Activated CD8-positive, alpha-beta memory T cell treated with anti-CD3 and anti-CD28 coated beads for 1 hour (primary cell): Measurements from ENCODE around the gene PFKFB2.

Experiments
- DNase-seq, 2 donors: peaks; one replicate each; pipeline ENCODE4 v3.0.0-alpha.2; 2020; ENCODE audit warnings: low read depth in 1 of 2; ENCODE audit errors: extremely low read depth in 1 of 2

Gene PFKFB2

GRCh38 chr1:207063014-207063413, 9.9 kb downstream of the PFKFB2 start:
- no peak for DNase-seq

- DNase-seq, result no peak
These were observed 11.5 kb downstream of the PFKFB2 start for GRCh38 chr1:207064561-207064960.

GRCh38 chr1:207067185-207067584, 14.1 kb downstream of the PFKFB2 start:
- DNase-seq, result no peak

GRCh38 chr1:207067665-207068064, 14.6 kb downstream of the PFKFB2 start:
- DNase-seq, result no peak

GRCh38 chr1:207069061-207069460, 16.0 kb downstream of the PFKFB2 start:
- DNase-seq, result no peak

- DNase-seq, result no peak
These were observed 16.9 kb downstream of the PFKFB2 start for GRCh38 chr1:207069858-207070506.

- no peak for DNase-seq
These were observed 17.7 kb downstream of the PFKFB2 start for GRCh38 chr1:207070811-207071210.

GRCh38 chr1:207071426-207071825, 18.4 kb downstream of the PFKFB2 start:
- no peak for DNase-seq

GRCh38 chr1:207072233-207072632, 19.2 kb downstream of the PFKFB2 start:
- DNase-seq, result no peak

- DNase-seq, result no peak
These were observed 21.1 kb downstream of the PFKFB2 start for GRCh38 chr1:207073906-207074820.

- DNase-seq, result no peak
These were observed 23.3 kb downstream of the PFKFB2 start for GRCh38 chr1:207076181-207076955.

- no peak for DNase-seq
These were observed 23.9 kb downstream of the PFKFB2 start for GRCh38 chr1:207077012-207077411.

GRCh38 chr1:207077470-207078377, 24.6 kb downstream of the PFKFB2 start:
- peak; percentile 23 to 29 for DNase-seq

- DNase-seq, result no peak
These were observed 25.6 kb downstream of the PFKFB2 start for GRCh38 chr1:207078578-207079132.

GRCh38 chr1:207079706-207080241, 26.7 kb downstream of the PFKFB2 start:
- no peak for DNase-seq

- DNase-seq, result no peak
These were observed 28.0 kb downstream of the PFKFB2 start for GRCh38 chr1:207081088-207081487.

- DNase-seq, result no peak
These were observed 28.7 kb downstream of the PFKFB2 start for GRCh38 chr1:207081806-207082205.

GRCh38 chr1:207084232-207084631, 31.2 kb downstream of the PFKFB2 start:
- no peak for DNase-seq

- DNase-seq, result peak; percentile 7 to 17
These were observed 31.7 kb downstream of the PFKFB2 start for GRCh38 chr1:207084701-207085180.

- DNase-seq, result no peak
These were observed 32.8 kb downstream of the PFKFB2 start for GRCh38 chr1:207085887-207086286.
